Measurements from ENCODE around the gene FADS6. TPM values are rescaled to one million over a fixed set of nuclear protein-coding genes. Genes with fewer than 3 reads are reported as not detected.
A peak's percentile ranks its signal among the peaks of the same experiment; 100 is the strongest.

The FADS6 gene
- polyA plus RNA-seq, 3 donors, result not detected

DNA sequence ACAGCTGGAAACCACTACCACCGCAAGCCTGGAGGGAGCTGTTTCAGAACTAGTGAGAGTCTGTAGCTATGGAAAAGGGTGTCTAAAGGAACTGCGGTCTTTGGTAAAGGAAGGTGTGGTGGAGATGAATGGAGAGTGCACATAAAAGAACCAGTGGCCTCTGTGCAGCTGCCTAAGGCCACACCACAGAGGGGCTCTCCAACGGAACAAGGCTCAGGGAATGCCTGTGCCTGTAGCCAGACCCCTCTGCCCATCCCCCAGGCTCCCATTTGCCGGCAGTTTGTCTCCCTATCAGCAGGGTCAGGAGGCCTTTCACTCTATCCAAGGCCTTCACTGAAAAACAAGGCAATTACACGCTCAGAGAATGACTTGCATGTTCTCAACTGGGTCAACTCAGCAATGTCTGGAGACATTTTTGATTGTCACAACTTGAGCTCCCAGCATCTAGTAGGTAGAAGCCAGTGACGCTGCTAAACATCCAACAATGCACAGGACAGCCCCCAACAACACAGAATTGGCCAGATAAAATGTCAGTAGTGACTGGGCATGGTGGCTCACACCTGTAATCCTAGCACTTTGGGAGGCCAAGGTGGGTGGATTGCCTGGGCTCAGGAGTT, 17.3 kb downstream of the FADS6 start:
- Histone ChIP-seq H3K4me1 (ENCODE audit: control insufficient read depth in 1 of 2, insufficient read depth in 2 of 2, low read length in 2 of 2) (peaks cover 24 to 28% of the 10 kb centered on the region in 2 donors), H3K36me3 (replicated peaks in 1 of 2; ENCODE audit: control insufficient read depth in 1 of 2, insufficient read depth in 2 of 2, low read length in 2 of 2) (no peaks in the 10 kb centered on the region), H3K9me3 (replicated peaks in 1 of 2; ENCODE audit: control insufficient read depth in 1 of 2, insufficient read depth in 1 of 2, low read length in 2 of 2) (no peaks in the 10 kb centered on the region), H4K20me1 (ENCODE audit: insufficient read depth, low read length) (no peaks in the 10 kb centered on the region), H3K27me3 (ENCODE audit: control insufficient read depth in 2 of 2, insufficient read depth in 2 of 2, low read length in 2 of 2) (no peaks in the 10 kb centered on the region), H2AFZ (ENCODE audit: insufficient read depth, low read depth, low read length, poor library complexity, severe bottlenecking) (no peak overlapping the region), H3K4me2 (replicated peaks; ENCODE audit: extremely low read depth, low read length, poor library complexity, severe bottlenecking) (no peak overlapping the region), H3K9ac (ENCODE audit: insufficient read depth, low read length, poor library complexity, severe bottlenecking) (no peak overlapping the region), H3K27ac (ENCODE audit: low read depth in 1 of 2, low read length in 2 of 2) (no peak overlapping the region), H3K79me2 (ENCODE audit: insufficient read depth, low read length) (no peaks in the 10 kb centered on the region), H3K4me3 (replicated peaks in 1 of 3; ENCODE audit: low read depth in 2 of 3, low read length in 3 of 3) (no peak overlapping the region)
- peaks cover 0 to under 1% of the 10 kb centered on the region in 2 donors for H3K36me3 Mint-ChIP-seq
- H3K4me3 Mint-ChIP-seq, result no peak overlapping the region
- DNase-seq, result no peak
- no peak overlapping the region for H3K27ac Mint-ChIP-seq
- peaks cover 24% of the 10 kb centered on the region for H3K4me1 Mint-ChIP-seq
- H3K9me3 Mint-ChIP-seq, result no peaks in the 10 kb centered on the region
- H3K27me3 Mint-ChIP-seq (ENCODE audit: low read depth in 3 of 3), result peaks cover 2 to 14% (median 4%) of the 10 kb centered on the region in 3 donors
- intact Hi-C loops (cut with micrococcal nuclease), result loop anchor here in 1 of 2 donors (10.0 kb wide), 1 partner anchor 789 kb away; the partner anchor contains the start of genes RECQL5 and SAP30BP
- WGBS (ENCODE audit: insufficient coverage), result 91% methylated on average over 5 of the region's 6 CpGs
- no peak for TF ChIP-seq CTCF (IDR thresholded peaks at IDR 0.05)

GRCh38 chr17:74875155-74875976, 18.1 kb downstream of the FADS6 start:
- Mint-ChIP-seq H3K9me3 (no peaks in the 10 kb centered on the region), H3K4me3 (no peak overlapping the region), H3K36me3 (peaks cover 0 to 8% of the 10 kb centered on the region in 2 donors), H3K27me3 (ENCODE audit: low read depth in 3 of 3) (peaks cover 2 to 13% (median 4%) of the 10 kb centered on the region in 3 donors), H3K4me1 (peaks cover 24% of the 10 kb centered on the region), H3K27ac (peak overlapping the region in 1 of 7 donors; percentile 25)
- Histone ChIP-seq H4K20me1 (ENCODE audit: insufficient read depth, low read length) (no peaks in the 10 kb centered on the region), H3K27ac (ENCODE audit: low read depth in 1 of 2, low read length in 2 of 2) (no peak overlapping the region), H2AFZ (ENCODE audit: insufficient read depth, low read depth, low read length, poor library complexity, severe bottlenecking) (no peak overlapping the region), H3K79me2 (ENCODE audit: insufficient read depth, low read length) (no peaks in the 10 kb centered on the region), H3K4me2 (replicated peaks; ENCODE audit: extremely low read depth, low read length, poor library complexity, severe bottlenecking) (no peak overlapping the region), H3K4me3 (replicated peaks in 1 of 3; ENCODE audit: low read depth in 2 of 3, low read length in 3 of 3) (no peak overlapping the region), H3K9ac (ENCODE audit: insufficient read depth, low read length, poor library complexity, severe bottlenecking) (no peak overlapping the region), H3K4me1 (ENCODE audit: control insufficient read depth in 1 of 2, insufficient read depth in 2 of 2, low read length in 2 of 2) (peaks cover 24 to 28% of the 10 kb centered on the region in 2 donors), H3K36me3 (replicated peaks in 1 of 2; ENCODE audit: control insufficient read depth in 1 of 2, insufficient read depth in 2 of 2, low read length in 2 of 2) (no peaks in the 10 kb centered on the region), H3K27me3 (ENCODE audit: control insufficient read depth in 2 of 2, insufficient read depth in 2 of 2, low read length in 2 of 2) (no peaks in the 10 kb centered on the region), H3K9me3 (replicated peaks in 1 of 2; ENCODE audit: control insufficient read depth in 1 of 2, insufficient read depth in 1 of 2, low read length in 2 of 2) (no peaks in the 10 kb centered on the region)
- 86% methylated on average over 5 of the region's 5 CpGs for WGBS (ENCODE audit: insufficient coverage)
- DNase-seq, result no peak
- intact Hi-C loops (cut with micrococcal nuclease), result loop anchor here in 1 of 2 donors (10.0 kb wide), 1 partner anchor 789 kb away; the partner anchor contains the start of genes RECQL5 and SAP30BP
- TF ChIP-seq CTCF (IDR thresholded peaks at IDR 0.05), result no peak

Data from CD14-positive monocyte (primary cell).